HepG2 (cell line): ENCODE data around the gene SLC17A9. TPM values are rescaled to one million over a fixed set of nuclear protein-coding genes. Genes with fewer than 3 reads are reported as not detected.

Experiments
- BCL6 ChIP-seq: IDR thresholded peaks from 2 replicates; pipeline ENCODE4 v1.6.1; 2016; ENCODE audit warnings: missing genetic modification reagents, missing compliant biosample characterization
- CTCF ChIP-seq: sonication (generic); formaldehyde crosslinking; IDR thresholded peaks from 2 replicates; pipeline ENCODE4 v1.5.0; 2020; ENCODE audit warnings: mild to moderate bottlenecking, missing genetic modification reagents, moderate library complexity
- HOXA7 ChIP-seq: sonication (generic); formaldehyde crosslinking; IDR thresholded peaks from 2 replicates; pipeline ENCODE4 v1.8.1; 2022; ENCODE audit warnings: mild to moderate bottlenecking, missing genetic modification reagents, moderate library complexity
- JUND ChIP-seq: sonication (generic); formaldehyde crosslinking; IDR thresholded peaks from 2 replicates; pipeline ENCODE4 v1.8.0; 2022; ENCODE audit warnings: mild to moderate bottlenecking, missing genetic modification reagents
- KAT2B ChIP-seq: fragments of 150-350 bp; IDR thresholded peaks from 2 replicates; pipeline ENCODE4 v1.6.1; 2014; ENCODE audit warnings: low read depth, low read length, borderline replicate concordance
- MIXL1 ChIP-seq: IDR thresholded peaks from 2 replicates; pipeline ENCODE4 v1.6.1; 2016
- POGZ ChIP-seq: sonication (generic); formaldehyde crosslinking; IDR thresholded peaks from 2 replicates; pipeline ENCODE4 v1.4.0; 2020; ENCODE audit warnings: mild to moderate bottlenecking, missing genetic modification reagents
- PRMT3 ChIP-seq: sonication (generic); formaldehyde crosslinking; IDR thresholded peaks from 2 replicates; pipeline ENCODE4 v1.8.1; 2022; ENCODE audit warnings: low read depth, mild to moderate bottlenecking, moderate library complexity, missing genetic modification reagents, borderline replicate concordance
- TRIM24 ChIP-seq: sonication (generic); formaldehyde crosslinking; IDR thresholded peaks from 2 replicates; pipeline ENCODE4 v1.8.0; 2022; ENCODE audit warnings: mild to moderate bottlenecking, missing genetic modification reagents
- USF2 ChIP-seq, 2 experiments: sonication (generic) in 1 of 2; formaldehyde crosslinking in 1 of 2; IDR thresholded peaks; 2 replicates each; pipeline versions ENCODE4 v1.5.1 to v1.6.1; 2011 to 2020; ENCODE audit warnings: borderline replicate concordance in 1 of 2, low read depth in 1 of 2, low read length in 1 of 2, mild to moderate bottlenecking in 1 of 2, missing genetic modification reagents in 1 of 2, moderate library complexity in 1 of 2
- ZBED4 ChIP-seq: sonication (generic); formaldehyde crosslinking; IDR thresholded peaks from 2 replicates; pipeline ENCODE4 v1.4.0; 2020; ENCODE audit warnings: missing genetic modification reagents, borderline replicate concordance
- ZFP36 ChIP-seq: fragments of 150-350 bp; IDR thresholded peaks from 2 replicates; pipeline ENCODE4 v1.6.1; 2018; ENCODE audit warnings: borderline replicate concordance, low read length, low read depth; ENCODE audit not compliant: partially characterized antibody
- ZNF24 ChIP-seq: fragments of 450-650 bp; IDR thresholded peaks from 2 replicates; pipeline ENCODE4 v1.6.1; 2017; ENCODE audit warnings: antibody characterized with exemption, mild to moderate bottlenecking
- ZNF281 ChIP-seq: sonication (generic); formaldehyde crosslinking; IDR thresholded peaks from 2 replicates; pipeline ENCODE4 v1.4.0; 2020; ENCODE audit warnings: missing genetic modification reagents, borderline replicate concordance
- ZNF709 ChIP-seq: sonication (generic); formaldehyde crosslinking; IDR thresholded peaks from 2 replicates; pipeline ENCODE4 v1.5.0; 2020; ENCODE audit warnings: mild to moderate bottlenecking, missing genetic modification reagents
- ZNF710 ChIP-seq: sonication (generic); formaldehyde crosslinking; IDR thresholded peaks from 2 replicates; pipeline ENCODE4 v1.5.0; 2020; ENCODE audit warnings: mild to moderate bottlenecking, missing genetic modification reagents, borderline replicate concordance
- polyA plus RNA-seq, 8 experiments: library from polyadenylated mRNA; depleted of rRNA in 3 of 8; stranded (reverse) in 7 of 8; unstranded in 1 of 8; fragments of >200 nt; fragmentation: Illumina TruSeq in 4 of 8; extraction: Trizol in 4 of 8; gene quantifications; 2 replicates each; pipeline versions ENCODE4 v1.2.1 to v1.2.3, GENCODE V29; 2011 to 2016; ENCODE audit warnings: low read depth in 4 of 8, missing spikeins in 1 of 8, mixed read lengths in 1 of 8; ENCODE audit not compliant: insufficient read depth in 1 of 8
- total RNA-seq, 5 experiments: library from RNA; depleted of rRNA; stranded (reverse); fragments of >200 nt; fragmentation: Illumina TruSeq; extraction: Trizol; gene quantifications; 2 replicates each; pipeline ENCODE4 v1.2.3, GENCODE V29; 2016; ENCODE audit warnings: low read depth in 1 of 5

Gene SLC17A9
- total and polyA plus RNA-seq, 2 of the 13 experiments (the other 11 are each of a cell fraction or from before 2014, with no cell fraction given) = 110 to 191 TPM

- peak; percentile 86 for TF ChIP-seq ZNF281 (CRISPR knock-in tag)
- TF ChIP-seq HOXA7 (CRISPR knock-in tag) = no peak
- no peak for TF ChIP-seq ZNF709
- TF ChIP-seq ZFP36 = no peak
- no peak for TF ChIP-seq POGZ (CRISPR knock-in tag)
- no peak for TF ChIP-seq JUND
- no peak for TF ChIP-seq PRMT3 (CRISPR knock-in tag)
- TF ChIP-seq USF2 (IDR thresholded peaks at IDR 0.05; ENCODE audit: low read depth, low read length) = no peak
- no peak for TF ChIP-seq USF2 (CRISPR knock-in tag; IDR thresholded peaks at IDR 0.05; ENCODE audit: borderline replicate concordance)
- TF ChIP-seq KAT2B = no peak
- no peak for TF ChIP-seq CTCF (CRISPR knock-in tag)
- no peak for TF ChIP-seq ZNF24
- TF ChIP-seq ZBED4 (CRISPR knock-in tag) = no peak
- TF ChIP-seq BCL6 (CRISPR knock-in tag) = 0 out of 2 replicates have a peak, but pooled peaks have one; percentile 28
- TF ChIP-seq ZNF710 (CRISPR knock-in tag) = no peak
- no peak for TF ChIP-seq TRIM24 (CRISPR knock-in tag)
- no peak for TF ChIP-seq MIXL1 (CRISPR knock-in tag)
Observed at GRCh38 chr20:62929051-62929538, 23.4 kb upstream of the SLC17A9 start (continued).
